Myocyte (in vitro differentiated cells): ENCODE results near the gene HASPIN. TPM values are rescaled to one million over a fixed set of nuclear protein-coding genes. Genes with fewer than 3 reads are reported as not detected.
"Not testable (repeated sequence)": the region's sequence is repeated elsewhere in the genome, so short reads cannot be mapped to it uniquely, and the experiment has no call there.

Source experiments
- DNase-seq: peaks from one replicate; pipeline ENCODE4 v3.0.0-alpha.2; 2012; ENCODE audit warnings: low read depth
- total RNA-seq: library from RNA; depleted of rRNA; stranded (reverse); fragments of >200 nt; gene quantifications from 2 replicates; pipeline ENCODE4 v1.2.3, GENCODE V29; 2014

The HASPIN gene
- total RNA-seq, 1 donor from 2014 or later: 0.78 TPM

DNA sequence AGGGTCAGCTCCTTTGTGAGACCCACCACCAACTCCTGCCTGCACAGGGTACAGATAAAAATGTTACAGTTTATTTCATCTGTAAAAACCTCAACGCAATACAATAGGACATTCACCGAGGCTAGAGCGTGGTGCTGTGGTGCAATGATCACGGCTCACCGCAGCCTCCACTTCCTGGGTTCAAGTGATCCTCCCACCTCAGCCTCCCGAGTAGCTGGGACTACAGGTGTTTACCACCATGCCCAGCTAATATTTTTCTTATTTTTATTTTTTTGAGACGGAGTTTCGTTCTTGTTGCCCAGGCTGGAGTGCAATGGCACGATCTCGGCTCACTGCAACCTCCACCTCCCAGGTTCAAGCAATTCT, 11.2 kb downstream of the HASPIN start:
- not testable (repeated sequence) for DNase-seq

- no peak for DNase-seq
Observed at GRCh38 chr17:3735515-3735914, 11.8 kb downstream of the HASPIN start.

DNA sequence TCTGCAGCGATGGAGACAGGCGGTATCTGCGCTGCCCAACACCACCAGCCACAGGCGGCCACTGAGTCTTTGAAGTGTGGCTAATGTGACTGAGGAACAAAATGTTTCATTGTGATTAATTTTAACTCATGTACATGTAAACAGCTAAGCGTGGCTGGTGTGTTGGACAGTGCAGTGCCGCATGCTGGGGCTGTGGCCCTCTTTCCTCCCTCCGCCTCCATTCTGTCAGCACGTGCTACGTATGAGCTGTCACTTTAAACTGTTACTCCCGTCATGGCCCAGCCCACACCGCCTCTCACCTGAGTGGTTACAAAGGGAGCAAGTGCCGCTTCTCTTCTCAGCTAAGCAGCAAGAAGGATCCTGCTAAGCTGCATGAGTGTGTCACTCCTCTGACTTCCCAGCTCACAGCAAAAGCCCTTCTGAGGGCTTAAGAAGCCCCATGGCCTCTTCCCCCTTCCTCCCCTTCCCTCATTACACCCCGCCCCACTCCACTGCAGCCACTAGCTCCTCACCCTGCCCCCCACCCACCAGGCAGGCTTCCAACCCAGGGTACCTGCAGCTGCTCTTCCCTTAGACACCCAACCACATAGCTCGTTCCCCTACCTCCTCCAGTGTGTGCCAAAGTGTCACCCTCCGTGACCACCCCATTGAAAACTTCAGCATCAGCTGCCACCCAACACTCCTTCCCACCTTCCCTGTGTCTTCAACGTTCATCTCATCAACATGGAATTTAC, 15.0 kb downstream of the HASPIN start:
- peak; percentile 49 for DNase-seq

GRCh38 chr17:3739422-3740124, 15.9 kb downstream of the HASPIN start:
- no peak for DNase-seq

DNA sequence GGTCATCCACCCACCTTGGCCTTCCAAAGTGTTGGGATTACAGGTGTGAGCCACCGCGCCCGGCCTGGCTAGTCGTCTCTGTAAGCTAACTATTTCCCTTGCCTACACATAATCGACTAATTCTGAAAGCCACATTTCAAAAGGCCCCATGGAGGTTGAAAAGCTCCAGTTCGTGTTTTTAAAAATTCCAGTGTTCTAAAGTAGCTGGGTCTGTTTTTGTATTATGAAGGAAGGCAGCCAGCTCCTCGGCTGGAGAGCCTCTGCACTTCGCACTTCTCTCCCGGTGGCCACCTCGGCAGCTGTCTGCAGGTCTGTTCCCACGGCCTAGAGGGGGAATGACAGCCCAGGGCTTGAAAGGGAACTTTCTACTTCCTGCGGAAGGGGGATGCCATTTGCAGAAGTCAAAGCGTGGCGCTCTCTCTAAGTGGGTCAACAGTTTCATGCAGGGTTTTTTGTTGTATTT, 16.9 kb downstream of the HASPIN start:
- no peak for DNase-seq

DNA sequence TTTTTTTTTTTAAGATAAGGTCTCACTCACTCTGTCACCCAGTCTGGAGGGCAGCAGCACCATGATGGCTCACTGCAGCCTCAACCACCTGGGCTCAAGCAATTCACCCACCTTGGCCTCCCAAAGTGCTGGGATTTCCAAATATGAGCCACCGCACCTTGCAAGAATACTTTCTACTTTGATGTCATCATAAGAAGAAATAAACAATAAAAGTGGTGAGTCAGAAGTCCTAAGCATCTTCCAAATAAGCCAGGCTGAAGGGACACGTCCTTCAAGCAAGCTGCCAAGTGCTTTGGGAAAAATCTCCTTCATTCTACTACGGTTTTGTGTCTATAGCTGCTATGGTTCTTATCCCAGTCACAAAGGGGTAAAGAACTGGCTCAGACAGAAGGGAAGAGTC, 20.3 kb downstream of the HASPIN start:
- no peak for DNase-seq

- no peak for DNase-seq
Observed at GRCh38 chr17:3745071-3745470, 21.4 kb downstream of the HASPIN start.

- DNase-seq: no peak
Observed at GRCh38 chr17:3747805-3748204, 24.1 kb downstream of the HASPIN start.

DNA sequence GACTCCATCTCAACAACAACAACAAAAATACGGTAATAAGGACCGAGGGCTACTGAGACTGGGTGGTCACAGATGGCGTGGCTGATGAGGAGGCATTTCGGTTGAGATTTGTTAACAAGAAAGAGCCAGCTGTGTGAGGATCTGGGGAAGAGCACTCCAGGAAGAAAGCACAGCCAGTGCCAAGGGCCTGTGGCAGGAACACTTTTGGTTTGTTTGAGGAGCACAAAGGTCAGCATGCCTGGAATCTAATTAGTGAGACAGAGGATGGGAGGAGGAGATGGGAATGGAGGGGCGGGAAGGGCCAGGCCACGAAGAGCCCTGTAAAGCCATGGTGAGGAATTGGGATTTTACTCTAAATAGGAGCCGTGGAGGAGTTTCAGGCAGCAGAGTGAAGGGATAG, 24.9 kb downstream of the HASPIN start:
- DNase-seq: no peak

- no peak for DNase-seq
Observed at GRCh38 chr17:3750296-3750695, 26.6 kb downstream of the HASPIN start.

DNA sequence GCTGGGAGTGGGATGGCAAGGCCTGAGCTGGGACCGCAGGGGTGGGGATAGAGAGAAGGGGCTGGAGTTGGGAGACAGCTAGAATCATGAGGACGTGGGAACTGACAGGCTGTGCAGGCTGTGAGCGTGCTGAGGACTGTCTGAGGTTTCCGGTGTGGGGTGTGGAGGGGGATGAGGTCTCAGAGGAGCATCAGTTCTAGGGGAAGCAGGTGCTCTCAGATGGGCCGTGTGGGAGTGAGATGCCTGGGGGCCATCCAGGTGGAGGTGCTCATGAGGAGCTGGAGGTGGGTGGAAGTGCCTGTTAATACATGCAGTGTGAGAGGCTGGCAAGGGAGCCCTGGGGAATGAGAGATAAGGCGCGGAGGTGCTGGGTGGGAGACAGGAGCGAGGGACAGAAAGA, 27.2 kb downstream of the HASPIN start:
- DNase-seq: no peak

DNA sequence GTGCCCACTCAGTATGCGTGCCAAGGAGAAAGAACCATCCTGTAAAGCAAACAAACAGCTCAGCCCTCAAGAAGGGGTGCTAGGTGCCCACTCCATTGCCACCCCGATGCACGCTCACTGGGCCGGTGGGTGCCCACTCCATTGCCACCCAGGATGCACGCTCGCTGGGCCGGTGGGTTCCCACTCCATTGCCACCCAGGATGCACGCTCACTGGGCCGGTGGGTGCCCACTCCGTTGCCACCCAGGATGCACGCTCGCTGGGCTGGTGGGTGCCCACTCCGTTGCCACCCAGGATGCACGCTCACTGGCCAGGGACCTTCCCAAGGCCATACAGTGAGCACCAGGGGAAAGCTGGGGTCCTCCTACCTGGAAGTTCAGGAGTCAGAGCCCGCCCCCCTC, 28.1 kb downstream of the HASPIN start:
- no peak for DNase-seq

DNA sequence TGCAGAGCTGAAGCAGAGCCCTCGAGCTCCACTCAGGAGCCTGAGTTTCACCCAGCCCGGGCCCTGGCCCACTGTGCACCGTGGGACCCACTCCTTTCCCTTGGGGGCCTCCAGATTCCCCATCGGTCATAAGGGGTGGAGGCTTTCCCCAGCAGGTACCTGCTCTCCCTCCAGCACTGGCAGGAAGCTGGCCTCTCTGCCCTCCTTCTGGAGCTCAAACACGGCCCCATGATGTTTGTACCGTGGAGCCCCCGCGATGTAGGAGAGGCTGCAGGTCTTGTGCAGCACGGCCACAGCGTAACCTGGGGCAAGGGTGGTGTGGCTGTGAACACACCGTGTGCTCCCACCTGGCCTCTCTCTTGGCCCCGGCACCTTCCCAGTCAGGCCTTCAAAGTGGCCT, 29.9 kb downstream of the HASPIN start:
- DNase-seq: no peak

DNA sequence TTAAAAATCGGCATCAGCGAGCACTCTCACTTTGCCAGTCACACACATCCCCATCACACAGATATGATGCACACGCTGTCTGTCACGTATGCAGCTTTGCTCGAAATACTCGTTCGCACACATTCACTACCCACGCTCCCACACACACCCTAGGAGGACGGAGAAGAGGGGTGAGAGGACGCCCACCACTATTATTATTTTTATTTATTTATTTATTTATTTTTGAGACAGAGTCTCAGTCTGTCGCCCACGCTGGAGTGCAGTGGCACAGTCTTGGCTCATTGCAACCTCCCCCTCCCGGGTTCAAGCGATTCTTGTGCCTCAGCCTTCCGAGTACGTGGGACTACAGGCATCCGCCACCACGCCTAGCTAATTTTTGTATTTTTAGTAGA, 30.4 kb downstream of the HASPIN start:
- DNase-seq: no peak

DNA sequence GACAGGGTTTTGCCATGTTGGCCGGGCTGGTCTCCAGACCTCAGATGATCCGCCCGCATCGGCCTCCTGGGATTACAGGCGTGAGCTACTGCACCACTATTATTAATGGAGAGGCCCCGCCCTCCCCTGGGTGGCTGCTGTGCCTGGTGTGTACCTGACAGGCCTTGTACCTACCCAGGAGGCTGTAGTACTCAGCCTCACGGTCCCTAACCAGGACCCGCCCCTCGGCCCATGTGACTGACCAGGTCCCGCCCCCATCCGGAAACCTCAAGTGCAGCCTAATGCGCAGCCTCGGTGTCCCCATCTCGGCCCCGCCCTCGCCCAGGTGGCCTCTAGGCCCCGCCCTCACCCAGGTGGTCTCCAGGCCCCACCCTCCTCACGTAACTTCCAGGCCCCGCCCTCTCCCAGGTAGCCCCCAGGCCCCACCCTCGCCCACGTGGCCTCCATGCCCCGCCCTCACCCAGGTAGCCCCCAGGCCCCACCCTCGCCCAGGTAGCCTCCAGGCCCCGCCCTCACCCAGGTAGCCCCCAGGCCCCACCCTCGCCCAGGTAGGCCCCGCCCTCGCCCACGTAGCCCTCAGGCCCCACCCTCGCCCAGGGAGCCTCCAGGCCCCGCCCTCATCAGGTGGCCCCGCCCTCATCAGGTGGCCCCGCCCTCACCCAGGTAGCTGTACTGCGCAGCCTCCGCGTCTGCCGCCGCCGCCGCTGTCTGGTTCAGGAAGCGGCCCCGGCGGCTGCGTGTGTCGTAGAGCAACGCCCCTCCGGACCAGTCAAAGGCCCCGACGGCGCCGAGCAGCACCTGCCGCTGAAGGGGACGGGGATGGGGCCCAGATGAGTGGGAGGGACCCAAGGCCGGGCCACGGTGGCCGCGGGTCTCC, 31.0 kb downstream of the HASPIN start:
- DNase-seq: peak; percentile 32

DNA sequence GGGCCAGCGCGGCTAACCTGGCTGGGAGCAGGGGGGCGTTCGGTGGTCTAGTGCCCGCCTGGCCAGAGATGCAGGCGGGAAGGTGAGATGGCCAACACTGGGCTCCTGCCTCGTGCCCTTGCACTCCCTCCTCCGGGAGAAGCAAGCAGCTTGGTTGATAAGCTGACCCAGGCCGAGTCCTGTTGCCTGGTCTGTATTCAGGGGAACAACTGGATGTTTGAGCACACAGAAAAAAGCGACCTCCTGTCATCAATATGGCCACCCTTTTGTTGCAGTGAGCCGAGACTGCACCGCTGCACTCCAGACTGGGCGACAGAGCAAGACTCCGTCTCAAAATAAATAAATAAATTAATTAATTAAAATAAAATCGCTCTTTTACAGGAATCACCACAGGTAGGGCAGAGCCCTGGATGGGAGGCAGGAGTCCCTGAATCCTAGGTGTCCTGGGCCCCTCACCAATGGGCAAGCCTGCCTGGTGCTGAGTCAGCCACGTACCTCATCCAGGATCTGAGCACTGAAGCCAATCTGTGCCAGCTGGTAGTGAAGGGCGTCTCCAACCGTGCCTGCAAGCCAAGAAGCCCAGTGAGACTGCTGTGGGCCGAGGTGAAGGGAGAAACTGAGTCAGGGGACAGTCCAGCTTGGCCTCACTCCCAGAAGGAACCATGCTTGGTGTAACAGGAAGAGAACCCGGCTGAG, 31.8 kb downstream of the HASPIN start:
- DNase-seq: no peak

DNA sequence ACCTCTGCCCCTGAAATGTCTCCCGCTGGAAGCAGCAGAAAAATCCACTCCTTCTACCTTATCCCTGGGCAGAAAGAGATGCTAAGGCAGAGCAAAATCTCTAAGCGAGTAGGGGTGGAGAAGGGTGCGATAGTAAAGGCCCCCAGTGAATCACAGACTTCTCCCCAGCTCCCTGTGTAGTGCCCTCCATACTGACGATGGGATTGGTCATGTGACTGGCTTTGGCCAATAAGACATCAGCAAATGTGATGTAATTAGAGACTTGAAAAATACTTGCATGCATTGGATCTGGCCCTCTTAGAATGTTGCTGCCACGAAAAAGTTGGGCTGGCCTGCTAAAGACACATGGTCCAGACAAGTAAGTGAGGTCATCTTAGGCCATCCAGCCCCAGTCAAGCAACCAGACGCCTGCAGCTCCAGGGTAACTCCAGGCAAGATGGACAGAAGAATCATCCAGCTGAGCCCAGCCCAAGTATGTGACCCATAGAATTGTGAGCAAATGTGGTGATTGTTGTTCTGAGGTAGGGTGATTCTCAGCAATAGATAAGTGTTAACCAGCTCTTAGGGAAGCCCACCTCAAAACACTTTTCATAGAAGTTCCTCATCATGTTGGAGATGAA, 36.0 kb downstream of the HASPIN start:
- DNase-seq: no peak

DNA sequence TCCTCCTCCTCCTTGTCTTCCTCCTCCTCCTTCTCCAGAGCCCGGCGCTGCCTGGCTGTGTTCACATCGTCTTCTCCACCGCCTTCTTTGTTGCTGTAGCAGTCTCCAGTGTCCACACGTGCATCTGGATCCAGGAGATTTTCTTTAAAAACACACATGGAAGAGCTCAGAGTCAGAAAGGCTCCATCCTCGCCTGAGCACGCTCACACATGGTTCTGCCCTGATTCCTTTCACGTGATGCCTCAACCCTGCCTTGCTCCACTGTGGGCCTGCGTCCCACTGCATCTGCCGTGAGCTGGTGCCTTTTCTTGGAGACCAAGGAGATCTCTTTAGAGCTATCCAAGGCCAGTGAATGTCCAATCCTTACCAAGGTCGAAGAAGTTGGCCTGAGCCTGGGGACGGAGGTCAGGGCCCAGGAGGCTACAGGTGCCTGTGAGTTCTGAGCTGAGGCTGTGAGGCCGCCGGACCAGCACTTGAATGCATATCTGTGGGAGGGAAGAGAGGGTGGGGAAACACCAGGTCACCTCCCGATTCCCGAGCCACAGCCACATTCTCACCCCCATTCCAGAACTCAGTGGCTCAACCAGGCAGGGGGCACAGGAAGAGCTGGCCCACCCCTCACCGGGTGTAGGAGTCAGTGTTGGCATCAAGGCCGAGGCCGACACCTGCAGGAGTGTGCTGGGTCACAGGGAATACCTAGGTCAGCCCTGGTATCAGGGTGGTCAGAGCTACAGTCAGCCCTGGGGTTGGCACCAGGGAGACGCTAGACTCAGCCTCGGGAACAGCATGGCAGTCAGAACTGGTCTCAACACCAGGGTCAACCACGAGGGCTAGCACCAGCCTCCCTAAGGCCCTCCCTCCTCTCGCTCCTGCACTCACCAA, 37.6 kb downstream of the HASPIN start:
- DNase-seq: no peak

DNA sequence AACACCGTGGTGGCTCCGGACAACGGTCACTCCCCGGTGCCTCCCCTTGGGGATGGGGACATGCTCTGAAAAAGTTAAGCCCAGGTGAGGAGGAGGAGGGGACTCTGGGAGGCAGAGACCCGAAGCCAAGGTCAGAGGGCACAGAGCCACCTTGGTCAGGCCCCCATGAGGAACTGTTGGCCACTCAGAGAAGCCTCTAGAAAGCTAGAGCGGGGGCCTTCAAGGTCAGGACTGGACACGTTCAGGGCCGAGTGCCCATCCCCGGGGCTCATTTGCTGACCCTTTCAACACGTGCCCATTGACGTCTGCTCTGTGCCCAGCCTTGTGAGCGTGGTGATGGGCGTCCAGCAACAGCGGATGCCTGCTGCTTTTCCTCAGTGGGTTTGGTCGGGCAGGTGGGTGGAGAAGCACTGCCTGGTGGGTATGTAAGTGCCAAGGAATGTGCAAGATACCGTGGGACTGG, 38.2 kb downstream of the HASPIN start:
- DNase-seq: no peak
